GM10266 (cell line): ENCODE results near the gene DCUN1D2.
"Not testable (repeated sequence)": the region's sequence is repeated elsewhere in the genome, so short reads cannot be mapped to it uniquely, and the experiment has no call there.

Source experiments
- DNase-seq: peaks from one replicate; pipeline ENCODE4 v3.0.0; 2012; ENCODE audit errors: extremely low spot score
- CTCF ChIP-seq: IDR thresholded peaks from 2 replicates; pipeline ENCODE4 v1.5.1; 2012; ENCODE audit warnings: mild to moderate bottlenecking, low read depth; ENCODE audit not compliant: control insufficient read depth, insufficient read depth; ENCODE audit errors: missing control alignments

The DCUN1D2 gene

GRCh38 chr13:113446488-113446854, 44.0 kb downstream of the DCUN1D2 start:
- no peak for TF ChIP-seq CTCF
- no peak for DNase-seq

- TF ChIP-seq CTCF: no peak
- DNase-seq: peak; percentile 46
Measured at GRCh38 chr13:113445791-113446487, 44.6 kb downstream of the DCUN1D2 start.

GRCh38 chr13:113443991-113444390, 46.5 kb downstream of the DCUN1D2 start:
- DNase-seq: no peak
- no peak for TF ChIP-seq CTCF

- no peak for DNase-seq
- no peak for TF ChIP-seq CTCF
Measured at GRCh38 chr13:113442985-113443362, 47.5 kb downstream of the DCUN1D2 start.

GRCh38 chr13:113442354-113442984, 48.0 kb downstream of the DCUN1D2 start:
- DNase-seq: no peak
- no peak for TF ChIP-seq CTCF

- no peak for DNase-seq
- TF ChIP-seq CTCF: no peak
Measured at GRCh38 chr13:113441661-113442060, 48.9 kb downstream of the DCUN1D2 start.

GRCh38 chr13:113437408-113438010, 53.0 kb downstream of the DCUN1D2 start:
- DNase-seq: no peak
- TF ChIP-seq CTCF: no peak

GRCh38 chr13:113436866-113437265, 53.6 kb downstream of the DCUN1D2 start:
- DNase-seq: not testable (repeated sequence)

- DNase-seq: not testable (repeated sequence)
Measured at GRCh38 chr13:113435907-113436306, 54.6 kb downstream of the DCUN1D2 start.
